Measurements from ENCODE around the gene UBA3.

GRCh38 chr3:69128509-69128908, 48.3 kb upstream of the UBA3 start:
- TF ChIP-seq EZH2phosphoT487 (conservative IDR thresholded peaks at IDR 0.05; ENCODE audit: low read length) (no peak), CTCF (IDR thresholded peaks at IDR 0.05; ENCODE audit: insufficient read depth, low read length, poor library complexity, severe bottlenecking) (no peak)

Measured in SU-DHL-6 (cell line).